Cardiac fibroblast (primary cell): ENCODE data around the gene NALCN.

Experiments used
- DNase-seq, 2 donors: peaks; one replicate each; pipeline versions ENCODE4 v3.0.0 to v3.0.0-alpha.2; 2010; ENCODE audit warnings: low read depth in 2 of 2
- H3K4me3 ChIP-seq, 2 donors: replicated peaks in 1 of 2; 1 replicate in 1 of 2; 2 replicates in 1 of 2; pipeline ENCODE4 v1.5.1; 2011; ENCODE audit warnings: low read depth in 2 of 2, low read length in 2 of 2, mild to moderate bottlenecking in 2 of 2, moderate library complexity in 1 of 2
- TF ChIP-seq, protein P1 (sequence below): IDR thresholded peaks from one replicate; pipeline ENCODE4 v1.5.1; 2011; ENCODE audit warnings: low read depth, mild to moderate bottlenecking, low read length, inconsistent platforms

The NALCN gene

DNA sequence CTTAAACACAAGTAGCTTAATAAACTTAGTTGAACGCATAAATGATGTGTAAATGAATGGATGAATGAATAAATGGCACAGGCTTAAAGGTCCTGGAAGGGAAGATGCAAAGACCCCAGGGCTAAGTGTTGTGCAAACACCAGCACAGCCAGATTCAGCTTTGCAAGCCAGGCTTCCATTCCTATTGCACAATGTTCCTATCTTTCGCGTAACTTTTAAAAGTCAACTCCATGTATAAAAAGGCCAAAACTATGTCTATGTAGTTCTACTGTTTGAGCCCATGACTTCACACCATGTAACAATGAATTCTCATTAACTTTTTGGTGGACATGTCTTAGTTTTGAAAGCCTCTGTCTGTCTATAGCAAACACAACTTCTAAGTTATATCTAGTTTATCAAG is 226.0 kb downstream of the NALCN start:
- peak in 1 of 2 donors; percentile 2 for DNase-seq
- H3K4me3 ChIP-seq = no peak overlapping the region
- TF ChIP-seq, protein P1, sequence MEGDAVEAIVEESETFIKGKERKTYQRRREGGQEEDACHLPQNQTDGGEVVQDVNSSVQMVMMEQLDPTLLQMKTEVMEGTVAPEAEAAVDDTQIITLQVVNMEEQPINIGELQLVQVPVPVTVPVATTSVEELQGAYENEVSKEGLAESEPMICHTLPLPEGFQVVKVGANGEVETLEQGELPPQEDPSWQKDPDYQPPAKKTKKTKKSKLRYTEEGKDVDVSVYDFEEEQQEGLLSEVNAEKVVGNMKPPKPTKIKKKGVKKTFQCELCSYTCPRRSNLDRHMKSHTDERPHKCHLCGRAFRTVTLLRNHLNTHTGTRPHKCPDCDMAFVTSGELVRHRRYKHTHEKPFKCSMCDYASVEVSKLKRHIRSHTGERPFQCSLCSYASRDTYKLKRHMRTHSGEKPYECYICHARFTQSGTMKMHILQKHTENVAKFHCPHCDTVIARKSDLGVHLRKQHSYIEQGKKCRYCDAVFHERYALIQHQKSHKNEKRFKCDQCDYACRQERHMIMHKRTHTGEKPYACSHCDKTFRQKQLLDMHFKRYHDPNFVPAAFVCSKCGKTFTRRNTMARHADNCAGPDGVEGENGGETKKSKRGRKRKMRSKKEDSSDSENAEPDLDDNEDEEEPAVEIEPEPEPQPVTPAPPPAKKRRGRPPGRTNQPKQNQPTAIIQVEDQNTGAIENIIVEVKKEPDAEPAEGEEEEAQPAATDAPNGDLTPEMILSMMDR = no peak

DNA sequence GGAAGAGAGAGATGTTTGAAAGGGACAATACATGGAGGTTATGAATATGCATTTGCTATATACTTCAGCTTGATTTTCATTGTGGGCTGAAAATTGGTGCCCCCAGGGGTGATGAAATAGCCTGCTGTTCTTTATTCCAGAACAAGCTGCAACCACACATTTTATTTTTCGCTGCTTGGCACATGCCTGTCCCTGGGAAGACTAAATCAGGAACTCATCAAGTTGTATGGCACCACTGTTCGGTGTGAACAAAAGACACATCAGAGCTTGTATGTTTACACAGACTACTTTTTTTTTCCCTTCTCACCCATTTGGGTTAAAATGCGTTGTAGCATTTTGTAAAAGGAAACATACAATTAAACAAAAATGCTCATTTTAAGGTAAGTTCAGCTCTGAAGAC is 230.7 kb downstream of the NALCN start:
- DNase-seq = no peak
- H3K4me3 ChIP-seq = no peak overlapping the region
- TF ChIP-seq, protein P1 = no peak

DNA sequence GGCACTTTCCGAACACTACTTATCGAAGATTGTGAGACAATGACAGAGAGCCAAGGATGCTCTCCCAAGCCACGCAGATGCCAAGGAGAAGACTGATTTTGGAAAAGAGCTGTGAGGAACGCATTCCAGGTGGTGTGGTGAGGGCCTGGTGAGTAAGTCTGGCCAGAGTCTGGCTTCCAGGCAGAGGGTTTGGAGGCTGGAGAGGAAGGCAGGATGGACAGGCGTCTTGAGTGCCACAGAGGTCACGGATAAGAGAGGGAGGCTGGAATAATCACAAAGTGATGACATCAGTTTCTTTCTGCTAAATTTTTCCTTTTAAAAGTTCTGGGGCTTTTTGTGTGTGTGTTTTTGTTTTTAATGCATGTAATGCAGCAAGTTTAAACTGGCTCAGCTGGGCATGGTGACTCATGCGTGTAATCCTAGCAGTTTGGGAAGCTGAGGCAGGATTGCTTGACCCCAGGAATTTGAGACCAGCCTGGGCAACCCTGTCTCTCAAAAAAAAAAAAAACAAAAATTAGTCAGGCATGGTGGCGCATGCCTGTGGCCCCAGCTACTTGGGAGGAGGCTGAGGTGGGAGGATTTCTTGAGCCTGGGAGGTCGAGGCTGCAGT is 235.1 kb downstream of the NALCN start:
- DNase-seq = no peak
- TF ChIP-seq, protein P1 = no peak

DNA sequence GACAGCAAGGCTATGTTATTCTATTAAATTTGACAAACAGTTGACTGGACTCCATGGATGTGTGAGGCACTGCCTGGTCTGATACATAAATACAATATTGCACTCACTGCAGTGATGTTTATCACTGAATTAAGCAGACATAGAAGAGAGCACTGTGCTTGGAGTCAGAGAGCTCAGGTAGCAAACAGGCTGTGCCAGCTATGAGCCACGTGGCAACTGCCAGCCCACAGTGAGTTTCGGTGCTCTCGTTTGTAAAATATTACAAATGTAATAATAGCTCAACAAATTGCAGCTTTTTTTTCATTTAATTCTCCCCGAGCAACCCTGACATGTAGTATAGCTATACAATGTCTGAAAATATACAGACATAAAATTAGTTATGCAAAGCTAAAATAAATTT is 237.3 kb downstream of the NALCN start:
- no peak overlapping the region for H3K4me3 ChIP-seq
- no peak for DNase-seq
- TF ChIP-seq, protein P1 = no peak

More for the DNA sequence above, 235.1 kb downstream of the NALCN start:
- no peak overlapping the region for H3K4me3 ChIP-seq

DNA sequence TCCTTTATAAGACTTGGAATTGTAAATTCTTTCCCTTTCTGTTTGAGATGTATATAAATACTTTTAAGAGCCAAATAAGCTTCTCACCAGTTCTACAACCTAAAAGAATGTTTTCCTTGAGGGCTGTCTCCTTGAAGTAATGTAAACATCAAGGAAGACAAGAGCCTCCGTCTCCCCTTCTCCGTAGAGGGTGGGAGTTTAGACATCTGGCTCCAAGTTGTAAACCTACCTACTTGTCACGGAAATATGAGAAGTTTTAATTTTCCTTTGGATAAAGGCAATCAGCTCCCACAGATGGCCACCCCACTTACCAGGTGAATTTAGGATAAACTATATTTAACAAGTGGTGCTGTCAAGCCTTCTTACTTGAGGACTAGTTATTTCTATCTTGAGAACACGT is 237.9 kb downstream of the NALCN start:
- H3K4me3 ChIP-seq = no peak overlapping the region
- no peak for DNase-seq

GRCh38 chr13:101170306-101170705 is 246.0 kb downstream of the NALCN start:
- TF ChIP-seq, protein P1 = no peak
- no peak overlapping the region for H3K4me3 ChIP-seq
- no peak for DNase-seq

More for the DNA sequence above, 237.9 kb downstream of the NALCN start:
- TF ChIP-seq, protein P1 = no peak

- TF ChIP-seq, protein P1 = no peak
- no peak overlapping the region for H3K4me3 ChIP-seq
- DNase-seq = no peak
Observed at GRCh38 chr13:101157261-101157660, 259.0 kb downstream of the NALCN start.
